PC-3 (cell line): ENCODE results near the gene EPB41L1.

Experiments used
- EZH2 ChIP-seq: fragments of 300-600 bp; sonication (generic); IDR thresholded peaks from one replicate; pipeline ENCODE4 v1.6.1; 2017; ENCODE audit warnings: antibody characterized with exemption, mild to moderate bottlenecking, low read length; ENCODE audit not compliant: unreplicated experiment
- TF ChIP-seq, protein P1 (sequence below): fragments of 300-600 bp; sonication (generic); conservative IDR thresholded peaks from 2 replicates; pipeline ENCODE4 v1.5.1; 2017; ENCODE audit warnings: antibody characterized with exemption, low read depth, mild to moderate bottlenecking, low read length

DNA sequence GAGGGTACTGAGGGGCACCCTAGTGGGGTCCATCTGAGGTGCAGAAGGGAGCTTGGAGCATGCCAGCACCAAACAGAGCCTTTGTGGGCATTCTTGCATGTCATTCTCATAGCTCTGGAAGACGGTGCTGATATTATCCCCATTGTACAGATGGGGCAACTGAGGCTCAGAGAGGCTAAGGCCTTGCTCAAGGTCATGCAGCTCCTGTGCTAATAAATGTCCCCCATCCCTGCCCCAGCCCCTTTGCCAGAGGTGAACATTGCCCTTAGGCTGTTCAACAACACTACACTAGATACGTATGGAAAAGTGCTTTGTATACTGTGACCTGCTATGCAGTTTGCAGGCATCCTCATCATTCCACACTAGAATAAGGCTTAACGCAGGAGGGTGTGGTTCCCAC lies 5.5 kb upstream of the EPB41L1 start:
- TF ChIP-seq, protein P1, sequence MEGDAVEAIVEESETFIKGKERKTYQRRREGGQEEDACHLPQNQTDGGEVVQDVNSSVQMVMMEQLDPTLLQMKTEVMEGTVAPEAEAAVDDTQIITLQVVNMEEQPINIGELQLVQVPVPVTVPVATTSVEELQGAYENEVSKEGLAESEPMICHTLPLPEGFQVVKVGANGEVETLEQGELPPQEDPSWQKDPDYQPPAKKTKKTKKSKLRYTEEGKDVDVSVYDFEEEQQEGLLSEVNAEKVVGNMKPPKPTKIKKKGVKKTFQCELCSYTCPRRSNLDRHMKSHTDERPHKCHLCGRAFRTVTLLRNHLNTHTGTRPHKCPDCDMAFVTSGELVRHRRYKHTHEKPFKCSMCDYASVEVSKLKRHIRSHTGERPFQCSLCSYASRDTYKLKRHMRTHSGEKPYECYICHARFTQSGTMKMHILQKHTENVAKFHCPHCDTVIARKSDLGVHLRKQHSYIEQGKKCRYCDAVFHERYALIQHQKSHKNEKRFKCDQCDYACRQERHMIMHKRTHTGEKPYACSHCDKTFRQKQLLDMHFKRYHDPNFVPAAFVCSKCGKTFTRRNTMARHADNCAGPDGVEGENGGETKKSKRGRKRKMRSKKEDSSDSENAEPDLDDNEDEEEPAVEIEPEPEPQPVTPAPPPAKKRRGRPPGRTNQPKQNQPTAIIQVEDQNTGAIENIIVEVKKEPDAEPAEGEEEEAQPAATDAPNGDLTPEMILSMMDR: no peak
- TF ChIP-seq EZH2: no peak
